ENCODE results near the gene SDHAF3. TPM values are rescaled to one million over a fixed set of nuclear protein-coding genes. Genes with fewer than 3 reads are reported as not detected.

Gene SDHAF3
- total and polyA plus RNA-seq, 10 of the 15 experiments (the other 5 are each of a cell fraction or from before 2014, with no cell fraction given): 24.3 to 124 (median 63.5) TPM

DNA sequence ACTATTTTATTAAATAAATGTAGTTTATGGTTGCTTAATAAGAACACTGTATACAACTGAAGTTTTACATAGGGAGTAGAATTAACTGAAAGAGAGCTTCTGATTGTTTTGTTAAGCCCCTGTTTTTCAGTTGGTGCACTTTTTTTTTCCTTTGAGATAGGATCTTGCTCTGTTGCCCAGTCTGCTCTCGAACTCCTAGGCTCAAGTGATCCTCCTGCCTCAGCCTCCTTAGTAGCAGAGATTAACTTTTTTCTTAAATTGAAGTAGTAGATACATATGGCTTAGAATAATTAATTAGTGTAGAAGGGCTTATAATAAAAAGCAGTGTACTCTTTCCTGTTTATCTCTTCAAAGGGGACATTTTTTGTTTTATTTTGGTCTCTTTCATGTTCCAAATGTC is 11.2 kb downstream of the SDHAF3 start:
- 33% methylated on average over 1 of the region's 1 CpG for WGBS (ENCODE audit: insufficient coverage, insufficient replicate concordance, low lambda C conversion rate, missing lambda C conversion rate)
- Histone ChIP-seq H3K27me3 (replicated peaks in 1 of 2; ENCODE audit: control insufficient read depth in 2 of 2, insufficient read depth in 2 of 2, low read length in 1 of 2) (no peaks in the 10 kb centered on the region), H3K79me2 (ENCODE audit: control insufficient read depth, insufficient read depth, low read length) (peaks cover 1% of the 10 kb centered on the region), H3K4me1 (ENCODE audit: control insufficient read depth, insufficient read depth, low read length) (no peaks in the 10 kb centered on the region), H4K20me1 (ENCODE audit: control insufficient read depth, insufficient read depth) (no peaks in the 10 kb centered on the region), H3K4me2 (ENCODE audit: control insufficient read depth, insufficient read depth) (no peak overlapping the region), H2AFZ (ENCODE audit: control insufficient read depth, low read depth, low read length) (no peak overlapping the region), H3K27ac (ENCODE audit: control insufficient read depth, insufficient read depth) (no peak overlapping the region), H3K9me3 (replicated peaks; ENCODE audit: control insufficient read depth, insufficient read depth, low read length) (no peaks in the 10 kb centered on the region; the same call in 2 of the 3 replicates), H3K4me3 (no peak overlapping the region), H3K36me3 (ENCODE audit: control insufficient read depth in 2 of 2, insufficient read depth in 2 of 2, low read length in 1 of 2) (no peaks in the 10 kb centered on the region), H3K9ac (ENCODE audit: control insufficient read depth, insufficient read depth, low read length) (no peak overlapping the region)
- DNase-seq (ENCODE audit: low read depth, low spot score): no peak
- TF ChIP-seq MLLT1 (IDR thresholded peaks at IDR 0.05): no peak
- no peak for TF ChIP-seq MXI1 (IDR thresholded peaks at IDR 0.05; ENCODE audit: low read depth, low read length)
- TF ChIP-seq POLR2A (IDR thresholded peaks at IDR 0.05; ENCODE audit: low read depth, low read length): no peak
- no peak for TF ChIP-seq TCF12 (IDR thresholded peaks at IDR 0.05; ENCODE audit: low read depth, low read length)
- TF ChIP-seq RAD21 (IDR thresholded peaks at IDR 0.05; ENCODE audit: insufficient read depth, low read depth, low read length): no peak
- no peak for TF ChIP-seq NFXL1 (IDR thresholded peaks at IDR 0.05; ENCODE audit: borderline replicate concordance)
- TF ChIP-seq POU2F2 (IDR thresholded peaks at IDR 0.05; ENCODE audit: borderline replicate concordance, low read depth, low read length): no peak
- no peak for TF ChIP-seq ESRRA (IDR thresholded peaks at IDR 0.05; ENCODE audit: low read length)
- no peak for TF ChIP-seq SUZ12 (IDR thresholded peaks at IDR 0.05; ENCODE audit: unreplicated experiment)
- no peak for ATAC-seq
- ChIA-PET POLR2A (no interaction called here), SMC1A (ENCODE audit: uncharacterized antibody, unreplicated experiment) (interaction anchor here (1.0 to 1.8 kb wide), 2 partner anchors 11 to 14 kb away, joined by 3 to 6 read pairs; partner anchors contain the start of gene SDHAF3), RAD21 (ENCODE audit: unreplicated experiment) (no interaction called here), CTCF (no interaction called here)
- intact Hi-C loops (cut with micrococcal nuclease; ENCODE audit: unreplicated experiment) (no loop called here), in situ Hi-C loops (cut with MboI) (no loop called here)
- BruUV-seq (replicated peaks): no TSS peak
- no peak for FAIRE-seq

Measured in GM12878 (cell line).